Psoas muscle (tissue), 8 donors: Measurements from ENCODE around the gene TPST1. TPM values are rescaled to one million over a fixed set of nuclear protein-coding genes. Genes with fewer than 3 reads are reported as not detected.
"Not testable (repeated sequence)": the region's sequence is repeated elsewhere in the genome, so short reads cannot be mapped to it uniquely, and the experiment has no call there.

Experiments used
- ATAC-seq, 4 donors: fragments of 200-7000 bp; cut with Tn5 transposase; one replicate each; pipeline ENCODE4 v1.9.1; 2020; ENCODE audit warnings: moderate library complexity in 3 of 4, mild to moderate bottlenecking in 2 of 4
- DNase-seq, 2 donors: peaks; one replicate each; pipeline ENCODE4 v3.0.0-alpha.2; 2020
- H3K27ac ChIP-seq: fragments of 200-600 bp; one replicate; pipeline ENCODE4 v1.8.0; 2022
- H3K27me3 ChIP-seq, 3 donors: fragments of 200-600 bp in 1 of 3; one replicate each; pipeline versions ENCODE4 v1.6.1 to v1.8.0; 2013 to 2022; ENCODE audit warnings: low read length in 2 of 3, mild to moderate bottlenecking in 2 of 3, moderate library complexity in 1 of 3; ENCODE audit not compliant: insufficient read depth in 3 of 3
- H3K36me3 ChIP-seq, 2 donors: fragments of 200-600 bp in 1 of 2; one replicate each; pipeline versions ENCODE4 v1.6.1 to v1.8.0; 2013 to 2022; ENCODE audit warnings: low read depth in 1 of 2, mild to moderate bottlenecking in 1 of 2, moderate library complexity in 1 of 2; ENCODE audit not compliant: insufficient read depth in 1 of 2
- H3K4me1 ChIP-seq: fragments of 200-600 bp; one replicate; pipeline ENCODE4 v1.8.0; 2022
- H3K4me3 ChIP-seq: fragments of 200-600 bp; one replicate; pipeline ENCODE4 v1.8.0; 2022; ENCODE audit warnings: mild to moderate bottlenecking
- H3K9me3 ChIP-seq: fragments of 200-600 bp; one replicate; pipeline ENCODE4 v1.8.0; 2022
- WGBS, 3 donors: extraction: QIAGEN DNeasy Blood & Tissue Kit; methylation state at CpG; one replicate each; pipeline versions ENCODE4 v1.1.6 to v1.1.7; 2013; 5-methylcytosine and 5-hydroxymethylcytosine counted together
- intact Hi-C, 2 donors: fragments of 100-400 bp; cut with DNase I; formaldehyde crosslinking; loops; one replicate each; pipeline versions ENCODE4 v1.11.0 to v1.14.2; 2022
- polyA plus RNA-seq, 3 donors: library from polyadenylated mRNA; stranded (reverse); fragments of 200-250 nt; gene quantifications; one replicate each; pipeline ENCODE4 v1.2.3, GENCODE V29; 2013
- total RNA-seq, 4 donors: library from RNA; stranded (reverse); fragmentation: NEBNext Ultra II Directional in 2 of 4; extraction: Animal tissue kit (Norgen Biotek cat#: 25700) in 2 of 4; gene quantifications; one replicate each; pipeline versions ENCODE4 v1.2.1 to v1.2.4, GENCODE V29; 2021 to 2023
- TF ChIP-seq, protein P1 (sequence below): fragments of 200-600 bp; IDR thresholded peaks from one replicate; pipeline ENCODE4 v1.8.0; 2022; ENCODE audit warnings: antibody characterized with exemption
- donor health status: healthy with polysubstance abuse.
- donor health status: DM: no; HTN: no; CAD: no; lungs with moderate emphysema.
- donor health status: Bipolar disorder and iron deficiency.
- donor health status: healthy.
- donor health status: DM: yes; HTN: yes; CAD: no.
- donor health status: DM: no; HTN: no; CAD: no.
- donor health status: DM: no; HTN: no; CAD: no.
- donor health status: DM: yes; HTN: yes; CAD: no.

TPST1 gene
- total and polyA plus RNA-seq, 7 donors: 1.8 to 4.5 (median 2.8) TPM

DNA sequence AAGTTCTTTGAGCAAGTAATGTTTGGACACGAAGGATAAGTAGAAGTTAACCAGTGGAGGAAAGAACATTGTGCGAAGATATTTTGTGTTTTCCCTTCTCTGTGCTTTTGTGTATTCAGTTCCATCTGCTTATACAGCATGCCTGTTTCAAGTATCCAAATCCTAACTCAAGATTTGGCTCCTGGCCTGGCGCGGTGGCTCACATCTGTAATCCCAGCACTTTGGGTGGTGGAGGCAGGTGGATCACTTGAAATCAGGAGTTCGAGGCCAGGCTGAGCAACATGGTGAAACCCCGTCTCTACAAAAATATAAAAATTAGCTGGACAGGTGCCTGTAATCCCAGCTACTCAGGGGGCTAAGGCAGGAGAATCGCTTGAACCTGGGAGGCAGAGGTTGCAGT is 40.8 kb upstream of the TPST1 start:
- Histone ChIP-seq H3K9me3 (no peaks in the 10 kb centered on the region), H3K27ac (no peak overlapping the region), H3K27me3 (no peaks in the 10 kb centered on the region), H3K4me1 (no peaks in the 10 kb centered on the region), H3K4me3 (no peak overlapping the region), H3K36me3 (peaks cover 0 to 3% of the 10 kb centered on the region in 2 donors)
- 76 to 84% (median 77%) methylated on average over 7 of the region's 7 CpGs for WGBS, 3 donors
- DNase-seq (no peak), ATAC-seq (no peak)
- TF ChIP-seq, protein P1, sequence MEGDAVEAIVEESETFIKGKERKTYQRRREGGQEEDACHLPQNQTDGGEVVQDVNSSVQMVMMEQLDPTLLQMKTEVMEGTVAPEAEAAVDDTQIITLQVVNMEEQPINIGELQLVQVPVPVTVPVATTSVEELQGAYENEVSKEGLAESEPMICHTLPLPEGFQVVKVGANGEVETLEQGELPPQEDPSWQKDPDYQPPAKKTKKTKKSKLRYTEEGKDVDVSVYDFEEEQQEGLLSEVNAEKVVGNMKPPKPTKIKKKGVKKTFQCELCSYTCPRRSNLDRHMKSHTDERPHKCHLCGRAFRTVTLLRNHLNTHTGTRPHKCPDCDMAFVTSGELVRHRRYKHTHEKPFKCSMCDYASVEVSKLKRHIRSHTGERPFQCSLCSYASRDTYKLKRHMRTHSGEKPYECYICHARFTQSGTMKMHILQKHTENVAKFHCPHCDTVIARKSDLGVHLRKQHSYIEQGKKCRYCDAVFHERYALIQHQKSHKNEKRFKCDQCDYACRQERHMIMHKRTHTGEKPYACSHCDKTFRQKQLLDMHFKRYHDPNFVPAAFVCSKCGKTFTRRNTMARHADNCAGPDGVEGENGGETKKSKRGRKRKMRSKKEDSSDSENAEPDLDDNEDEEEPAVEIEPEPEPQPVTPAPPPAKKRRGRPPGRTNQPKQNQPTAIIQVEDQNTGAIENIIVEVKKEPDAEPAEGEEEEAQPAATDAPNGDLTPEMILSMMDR: no peak
- intact Hi-C loops: no loop called here

DNA sequence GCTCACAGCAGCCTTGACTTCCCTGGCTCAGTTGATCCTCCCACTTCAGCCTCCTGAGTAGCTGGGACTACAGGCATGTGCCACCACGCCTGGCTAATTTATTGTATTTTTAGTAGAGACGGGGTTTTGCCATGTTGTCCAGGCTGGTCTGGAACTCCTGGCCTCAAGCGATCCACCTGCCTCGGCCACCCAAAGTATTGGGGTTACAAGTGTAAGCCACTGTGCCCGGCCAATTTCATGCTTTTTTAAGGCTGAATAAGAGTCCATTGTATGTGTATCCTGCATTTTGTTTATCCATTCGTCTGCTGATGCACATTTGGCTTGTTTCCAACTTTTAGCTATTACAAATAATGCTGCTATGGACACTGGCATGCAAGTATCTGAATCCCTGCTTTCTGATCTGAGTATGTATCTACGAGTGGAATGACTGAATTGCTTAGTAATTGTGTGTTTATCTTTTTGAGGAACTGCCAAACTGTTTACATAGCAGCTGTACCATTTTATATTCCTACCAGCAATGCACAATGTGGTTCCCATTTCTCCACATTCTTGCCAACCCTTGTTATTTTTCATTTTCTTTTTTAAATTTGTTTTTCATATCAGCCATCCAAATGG is 37.3 kb upstream of the TPST1 start:
- ATAC-seq: no peak
- TF ChIP-seq, protein P1: no peak
- Histone ChIP-seq H3K27me3 (no peaks in the 10 kb centered on the region), H3K27ac (no peak overlapping the region), H3K4me3 (no peak overlapping the region), H3K9me3 (no peaks in the 10 kb centered on the region), H3K4me1 (no peaks in the 10 kb centered on the region), H3K36me3 (no peaks in the 10 kb centered on the region)
- intact Hi-C loops: no loop called here
- DNase-seq: no peak
- WGBS, 3 donors: 22 to 35% (median 23%) methylated on average over 7 of the region's 7 CpGs

DNA sequence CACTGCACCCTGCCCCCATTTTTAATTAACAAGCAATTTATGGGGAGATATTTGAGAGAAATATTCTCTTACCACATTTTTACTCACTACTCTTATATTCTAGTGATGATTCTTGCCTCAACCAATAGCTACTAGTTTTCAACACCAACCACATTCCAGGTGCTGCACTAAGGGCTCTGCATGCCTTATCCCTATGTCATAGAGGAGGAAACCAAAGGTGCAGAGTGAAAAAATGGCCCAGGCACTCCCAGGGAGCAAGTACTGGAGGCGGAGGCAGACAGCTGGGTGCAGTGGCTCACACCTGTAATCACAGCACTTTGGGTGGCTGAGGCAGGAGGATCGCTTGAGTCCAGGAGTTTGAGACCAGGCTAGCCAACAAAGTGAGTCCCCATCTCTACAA is 35.5 kb upstream of the TPST1 start:
- 91 to 94% (median 93%) methylated on average over 2 of the region's 2 CpGs for WGBS, 3 donors
- TF ChIP-seq, protein P1: no peak
- H3K4me1 ChIP-seq: no peaks in the 10 kb centered on the region
- no peak overlapping the region for H3K27ac ChIP-seq
- DNase-seq: no peak
- H3K36me3 ChIP-seq: no peaks in the 10 kb centered on the region
- H3K27me3 ChIP-seq: no peaks in the 10 kb centered on the region
- H3K9me3 ChIP-seq: no peaks in the 10 kb centered on the region
- no peak overlapping the region for H3K4me3 ChIP-seq
- intact Hi-C loops: no loop called here
- ATAC-seq: no peak

DNA sequence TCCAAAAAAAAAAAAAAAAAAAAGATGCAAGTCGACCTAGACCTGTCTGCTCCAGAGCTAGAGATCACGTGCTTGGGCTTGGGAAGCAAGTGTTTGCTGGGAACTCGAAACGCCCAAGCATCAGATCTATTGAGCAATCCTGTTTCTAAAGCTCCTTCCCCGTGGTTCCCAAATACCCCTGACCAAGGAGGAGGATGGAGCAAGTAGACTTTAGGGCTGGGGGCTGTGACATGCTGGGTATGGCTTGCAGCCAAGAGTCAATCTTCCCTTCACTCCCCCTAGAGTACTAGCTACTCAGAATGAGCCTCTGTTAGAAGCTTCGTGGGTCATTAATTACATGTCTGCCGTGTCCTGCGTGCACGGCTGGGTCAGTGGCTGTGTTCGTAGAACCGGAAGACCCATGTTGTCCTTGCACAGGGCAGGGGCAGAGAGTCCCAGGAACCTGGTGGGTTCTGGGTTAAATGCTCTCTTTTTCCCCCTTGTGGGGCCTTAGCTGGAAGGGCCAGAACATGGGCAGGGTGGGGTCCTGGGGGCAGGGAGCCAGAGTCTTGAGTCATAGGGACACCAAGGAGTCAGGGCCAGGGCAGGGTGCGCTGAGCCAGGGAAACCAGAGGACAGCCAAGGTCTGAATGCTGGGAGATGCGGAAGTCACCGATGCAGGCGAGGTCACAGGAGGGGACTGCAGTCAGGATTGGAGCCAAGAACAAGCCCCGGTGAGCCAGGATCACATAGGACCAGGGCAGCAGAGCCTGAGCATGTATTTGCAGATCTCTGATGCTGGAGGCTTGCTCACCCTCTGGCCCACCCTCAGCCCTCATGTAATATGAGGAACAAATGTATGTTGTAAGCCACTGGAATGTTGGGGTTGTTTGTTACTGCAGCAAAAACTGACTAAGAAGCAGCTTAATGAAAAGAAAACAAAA is 34.6 kb upstream of the TPST1 start:
- TF ChIP-seq, protein P1: no peak
- peak; percentile 85 to 88 for DNase-seq
- intact Hi-C loops: no loop called here
- Histone ChIP-seq H3K4me3 (no peak overlapping the region), H3K27ac (no peak overlapping the region), H3K4me1 (no peaks in the 10 kb centered on the region), H3K9me3 (no peaks in the 10 kb centered on the region), H3K27me3 (no peaks in the 10 kb centered on the region), H3K36me3 (no peaks in the 10 kb centered on the region)
- 31 to 34% (median 31%) methylated on average over 15 to 16 of the region's 16 CpGs for WGBS, 3 donors
- peak; percentile 47 to 85 (median 66) for ATAC-seq

DNA sequence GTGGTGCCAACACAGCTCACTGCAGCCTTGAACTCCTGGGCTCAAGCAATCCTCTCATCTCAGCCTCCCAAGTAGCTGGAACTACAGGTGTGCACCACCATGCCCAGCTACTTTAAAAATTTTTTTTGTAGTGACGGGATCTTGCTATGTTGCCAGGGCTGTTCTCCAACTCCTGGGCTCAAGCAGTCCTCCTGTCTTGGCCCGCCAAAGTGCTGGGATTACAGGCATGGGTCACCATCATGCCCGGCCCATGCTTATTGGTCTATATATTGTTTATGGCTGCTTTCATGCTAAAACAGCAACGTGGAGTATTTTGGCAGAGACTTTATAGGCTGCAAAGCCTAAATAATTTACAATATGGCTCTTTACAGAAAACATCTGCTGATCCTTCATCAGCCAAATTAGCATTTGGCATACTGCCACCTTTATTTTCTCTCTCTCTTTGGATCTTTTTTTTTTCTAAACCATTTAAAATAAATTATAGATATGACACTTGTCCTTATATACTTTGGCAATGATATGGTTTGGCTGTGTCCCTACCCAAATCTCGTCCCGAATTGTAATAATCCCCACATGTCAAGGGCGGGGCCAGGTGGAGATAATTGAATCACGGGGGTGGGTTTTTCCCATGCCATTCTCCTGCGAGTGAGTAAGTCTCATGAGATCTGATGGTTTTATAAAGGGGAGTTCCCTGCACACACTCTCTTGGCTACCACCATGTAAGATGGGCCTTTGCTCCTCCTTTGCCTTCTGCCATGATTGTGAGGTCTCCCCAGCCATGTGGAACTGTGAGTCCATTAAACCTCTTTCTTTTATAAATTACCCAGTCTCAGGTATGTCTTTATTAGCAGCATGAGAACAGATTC is 32.4 kb upstream of the TPST1 start:
- H3K9me3 ChIP-seq, intact Hi-C loops, ATAC-seq, H3K4me3 ChIP-seq, H3K27ac ChIP-seq, H3K4me1 ChIP-seq, DNase-seq, H3K36me3 ChIP-seq, H3K27me3 ChIP-seq: not testable (repeated sequence)
- WGBS, 3 donors: 29 to 39% (median 33%) methylated on average over 9 of the region's 9 CpGs
